Measurements from ENCODE around the gene C1orf116. TPM values are rescaled to one million over a fixed set of nuclear protein-coding genes. Genes with fewer than 3 reads are reported as not detected.

The C1orf116 gene
- total and polyA plus RNA-seq, 4 donors = 0.08 to 2.8 (median 0.24) TPM

GRCh38 chr1:207009945-207010344, 22.6 kb downstream of the C1orf116 start:
- ATAC-seq (ENCODE audit: low FRiP score) (no peak), DNase-seq (no peak)
- no peaks in the 10 kb centered on the region for H3K4me1 ChIP-seq (ENCODE audit: control insufficient read depth in 1 of 2, insufficient read depth in 2 of 2, low read length in 2 of 2)
- no peaks in the 10 kb centered on the region for H3K36me3 ChIP-seq (ENCODE audit: control insufficient read depth in 1 of 2, insufficient read depth in 2 of 2, low read length in 1 of 2)
- no peaks in the 10 kb centered on the region for H3K9me3 ChIP-seq (ENCODE audit: control insufficient read depth, low read length)
- intact Hi-C loops (cut with DNase I) = no loop called here
- H3K4me3 ChIP-seq (ENCODE audit: low read length in 2 of 2) = no peak overlapping the region
- no peaks in the 10 kb centered on the region for H3K27me3 ChIP-seq (ENCODE audit: control insufficient read depth in 1 of 2, insufficient read depth in 2 of 2, low read length in 1 of 2)
- H3K27ac ChIP-seq (ENCODE audit: low read depth in 1 of 2, low read length in 2 of 2) = no peak overlapping the region
- 85 to 88% methylated on average over 7 of the region's 7 CpGs for WGBS, 2 donors

DNA sequence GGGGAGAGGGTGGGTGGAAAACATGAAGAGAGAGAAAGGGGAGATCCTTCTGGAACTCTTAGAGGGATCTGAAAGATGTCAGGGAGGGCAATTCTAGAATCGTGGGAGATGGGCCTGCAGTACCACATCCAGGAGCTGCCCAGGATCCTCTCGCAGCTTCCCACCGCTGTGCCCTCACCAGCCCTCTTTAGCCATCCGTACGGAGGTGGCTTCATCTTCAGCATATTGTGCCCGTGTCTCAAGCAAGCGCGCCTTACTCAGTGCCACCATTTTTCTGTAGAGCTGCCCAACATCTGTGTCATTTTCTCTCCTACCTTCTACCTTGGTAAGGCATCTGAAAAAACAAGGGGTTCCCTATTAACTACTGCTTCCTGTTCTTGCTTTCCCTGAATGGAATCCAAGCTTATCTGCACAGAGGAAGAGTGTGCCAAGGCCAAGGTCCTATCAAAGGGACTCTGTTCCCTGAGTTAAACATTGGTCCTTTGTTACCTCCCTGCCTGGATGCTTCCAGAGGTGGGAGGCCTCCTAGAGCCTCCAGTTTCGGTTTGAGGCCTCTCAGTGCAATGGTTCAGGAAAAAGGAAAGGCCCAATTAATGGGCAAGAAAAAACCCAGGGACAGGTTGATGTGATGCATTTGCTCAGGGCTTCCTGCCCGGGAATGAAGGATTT, 23.2 kb downstream of the C1orf116 start:
- no peaks in the 10 kb centered on the region for H3K36me3 ChIP-seq (ENCODE audit: control insufficient read depth in 1 of 2, insufficient read depth in 2 of 2, low read length in 1 of 2)
- intact Hi-C loops (cut with DNase I) = no loop called here
- no peaks in the 10 kb centered on the region for H3K9me3 ChIP-seq (ENCODE audit: control insufficient read depth, low read length)
- no peaks in the 10 kb centered on the region for H3K27me3 ChIP-seq (ENCODE audit: control insufficient read depth in 1 of 2, insufficient read depth in 2 of 2, low read length in 1 of 2)
- H3K27ac ChIP-seq (ENCODE audit: low read depth in 1 of 2, low read length in 2 of 2) = no peak overlapping the region
- H3K4me1 ChIP-seq (ENCODE audit: control insufficient read depth in 1 of 2, insufficient read depth in 2 of 2, low read length in 2 of 2) = no peaks in the 10 kb centered on the region
- no peak for ATAC-seq (ENCODE audit: low FRiP score)
- 91 to 93% methylated on average over 10 of the region's 10 CpGs for WGBS, 2 donors
- no peak overlapping the region for H3K4me3 ChIP-seq (ENCODE audit: low read length in 2 of 2)
- no peak for DNase-seq

DNA sequence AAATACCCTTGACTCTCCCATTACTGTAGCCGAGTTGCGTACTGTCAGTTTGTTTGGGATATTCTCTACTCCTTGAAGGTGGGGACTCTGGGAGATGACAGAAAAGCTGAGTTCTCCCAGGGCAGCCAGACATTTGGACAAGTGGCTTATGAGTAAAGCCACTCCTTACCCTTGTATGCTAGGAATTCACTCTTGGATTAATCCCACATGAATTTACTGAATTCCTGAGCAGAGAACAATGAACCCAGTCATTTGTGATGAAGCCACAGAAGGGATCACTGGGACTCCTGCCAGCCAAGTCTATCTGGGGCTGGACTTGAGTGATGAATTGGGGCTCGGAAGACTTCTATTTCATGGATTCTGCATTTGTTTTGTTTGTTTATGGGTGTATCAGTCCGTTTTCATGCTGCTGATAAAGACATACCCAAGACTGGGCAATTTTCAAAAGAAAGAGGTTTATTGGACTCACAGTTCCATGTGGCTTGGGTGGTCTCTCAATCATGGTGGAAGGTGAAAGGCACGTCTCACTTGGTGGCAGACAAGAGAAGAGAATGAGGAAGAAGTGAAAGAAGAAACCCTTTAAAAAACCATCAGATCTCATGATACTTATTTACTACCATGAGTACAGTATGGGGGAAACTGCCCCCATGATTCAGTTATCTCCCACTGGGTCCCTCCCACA, 25.1 kb downstream of the C1orf116 start:
- WGBS, 2 donors = 63 to 64% methylated on average over 5 of the region's 5 CpGs
- DNase-seq (no peak), ATAC-seq (ENCODE audit: low FRiP score) (no peak)
- Histone ChIP-seq H3K36me3 (ENCODE audit: control insufficient read depth in 1 of 2, insufficient read depth in 2 of 2, low read length in 1 of 2) (no peaks in the 10 kb centered on the region), H3K9me3 (ENCODE audit: control insufficient read depth, low read length) (no peaks in the 10 kb centered on the region), H3K27me3 (ENCODE audit: control insufficient read depth in 1 of 2, insufficient read depth in 2 of 2, low read length in 1 of 2) (no peaks in the 10 kb centered on the region), H3K4me3 (ENCODE audit: low read length in 2 of 2) (no peak overlapping the region), H3K27ac (ENCODE audit: low read depth in 1 of 2, low read length in 2 of 2) (no peak overlapping the region), H3K4me1 (ENCODE audit: control insufficient read depth in 1 of 2, insufficient read depth in 2 of 2, low read length in 2 of 2) (no peaks in the 10 kb centered on the region)
- intact Hi-C loops (cut with DNase I) = no loop called here

DNA sequence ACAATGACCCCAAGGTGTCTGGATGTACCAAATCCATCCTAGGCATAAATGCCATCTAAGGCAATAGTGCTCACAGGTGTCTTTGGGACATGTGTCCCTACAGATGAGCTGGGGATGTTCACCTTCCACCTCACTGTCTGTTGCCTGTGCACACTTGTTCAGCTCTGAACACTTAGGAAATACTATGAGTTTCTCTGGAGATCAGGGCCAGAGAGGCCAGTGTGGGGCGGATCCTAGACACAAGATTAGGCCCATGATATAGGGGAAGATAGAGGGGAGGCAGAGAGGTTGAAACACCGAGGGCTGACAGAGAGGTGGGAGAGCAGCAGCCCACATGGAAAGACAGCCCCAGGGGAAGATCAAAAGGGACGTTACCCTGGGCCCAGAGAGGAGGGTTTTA, 25.6 kb downstream of the C1orf116 start:
- Histone ChIP-seq H3K36me3 (ENCODE audit: control insufficient read depth in 1 of 2, insufficient read depth in 2 of 2, low read length in 1 of 2) (no peaks in the 10 kb centered on the region), H3K27me3 (ENCODE audit: control insufficient read depth in 1 of 2, insufficient read depth in 2 of 2, low read length in 1 of 2) (no peaks in the 10 kb centered on the region), H3K4me3 (ENCODE audit: low read length in 2 of 2) (no peak overlapping the region), H3K27ac (ENCODE audit: low read depth in 1 of 2, low read length in 2 of 2) (no peak overlapping the region), H3K4me1 (ENCODE audit: control insufficient read depth in 1 of 2, insufficient read depth in 2 of 2, low read length in 2 of 2) (no peaks in the 10 kb centered on the region), H3K9me3 (ENCODE audit: control insufficient read depth, low read length) (no peaks in the 10 kb centered on the region)
- WGBS, 2 donors = 73 to 81% methylated on average over 3 of the region's 3 CpGs
- DNase-seq (no peak), ATAC-seq (ENCODE audit: low FRiP score) (no peak)
- intact Hi-C loops (cut with DNase I) = no loop called here

DNA sequence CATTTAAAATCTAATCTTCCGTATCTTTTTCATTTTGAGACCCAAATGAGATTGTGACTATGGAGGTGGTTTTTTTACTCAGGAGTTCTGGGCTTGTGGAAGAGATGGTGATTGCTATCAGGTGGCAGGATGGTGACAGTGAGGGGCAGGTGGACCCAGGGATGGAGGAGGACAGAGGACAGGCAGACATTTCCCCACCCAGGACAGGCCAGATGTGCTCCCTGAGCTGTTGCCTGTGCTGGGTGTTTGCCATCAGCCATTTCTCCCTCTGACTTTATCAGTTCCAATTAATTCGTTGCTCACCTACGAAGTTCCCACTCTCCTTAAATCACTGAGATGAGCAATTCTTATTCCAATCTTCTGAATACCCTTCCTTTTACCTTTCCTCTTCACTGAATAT, 26.5 kb downstream of the C1orf116 start:
- no peak overlapping the region for H3K27ac ChIP-seq (ENCODE audit: low read depth in 1 of 2, low read length in 2 of 2)
- no peaks in the 10 kb centered on the region for H3K27me3 ChIP-seq (ENCODE audit: control insufficient read depth in 1 of 2, insufficient read depth in 2 of 2, low read length in 1 of 2)
- H3K4me1 ChIP-seq (ENCODE audit: control insufficient read depth in 1 of 2, insufficient read depth in 2 of 2, low read length in 2 of 2) = no peaks in the 10 kb centered on the region
- H3K9me3 ChIP-seq (ENCODE audit: control insufficient read depth, low read length) = no peaks in the 10 kb centered on the region
- intact Hi-C loops (cut with DNase I) = no loop called here
- 90 to 91% methylated on average over 3 of the region's 3 CpGs for WGBS, 2 donors
- DNase-seq (no peak), ATAC-seq (ENCODE audit: low FRiP score) (no peak)
- no peak overlapping the region for H3K4me3 ChIP-seq (ENCODE audit: low read length in 2 of 2)
- no peaks in the 10 kb centered on the region for H3K36me3 ChIP-seq (ENCODE audit: control insufficient read depth in 1 of 2, insufficient read depth in 2 of 2, low read length in 1 of 2)

- no peak for DNase-seq
- H3K4me3 ChIP-seq (ENCODE audit: low read length in 2 of 2) = no peak overlapping the region
- no peaks in the 10 kb centered on the region for H3K27me3 ChIP-seq (ENCODE audit: control insufficient read depth in 1 of 2, insufficient read depth in 2 of 2, low read length in 1 of 2)
- no peaks in the 10 kb centered on the region for H3K9me3 ChIP-seq (ENCODE audit: control insufficient read depth, low read length)
- intact Hi-C loops (cut with DNase I) = no loop called here
- 37 to 38% methylated on average over 9 of the region's 9 CpGs for WGBS, 2 donors
- no peaks in the 10 kb centered on the region for H3K36me3 ChIP-seq (ENCODE audit: control insufficient read depth in 1 of 2, insufficient read depth in 2 of 2, low read length in 1 of 2)
- no peak for ATAC-seq (ENCODE audit: low FRiP score)
- H3K27ac ChIP-seq (ENCODE audit: low read depth in 1 of 2, low read length in 2 of 2) = no peak overlapping the region
- no peaks in the 10 kb centered on the region for H3K4me1 ChIP-seq (ENCODE audit: control insufficient read depth in 1 of 2, insufficient read depth in 2 of 2, low read length in 2 of 2)
Measured at GRCh38 chr1:207004931-207005830, 27.4 kb downstream of the C1orf116 start.

DNA sequence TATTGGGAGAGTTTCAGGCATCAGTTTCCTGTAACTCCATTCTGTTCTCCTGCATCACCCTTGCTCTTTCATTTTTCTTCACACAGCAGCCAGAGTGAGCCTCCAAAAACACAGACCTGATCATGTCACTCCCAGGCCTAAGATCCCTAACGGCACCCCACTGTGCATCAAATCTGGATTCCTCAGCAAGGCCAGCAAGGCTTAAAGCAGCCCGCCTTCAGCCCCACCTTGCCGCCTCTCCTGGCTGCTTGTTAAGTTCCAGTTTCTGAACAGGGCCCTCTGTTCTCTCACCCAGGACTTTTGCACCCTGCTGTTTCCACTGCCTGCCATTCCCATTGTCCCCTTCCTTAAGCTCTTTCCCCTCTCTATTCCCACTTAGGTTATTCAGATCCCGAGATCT, 29.3 kb downstream of the C1orf116 start:
- DNase-seq (no peak), ATAC-seq (ENCODE audit: low FRiP score) (no peak)
- intact Hi-C loops (cut with DNase I) = no loop called here
- no peak overlapping the region for H3K4me3 ChIP-seq (ENCODE audit: low read length in 2 of 2)
- H3K27ac ChIP-seq (ENCODE audit: low read depth in 1 of 2, low read length in 2 of 2) = no peak overlapping the region
- H3K27me3 ChIP-seq (ENCODE audit: control insufficient read depth in 1 of 2, insufficient read depth in 2 of 2, low read length in 1 of 2) = no peaks in the 10 kb centered on the region
- H3K4me1 ChIP-seq (ENCODE audit: control insufficient read depth in 1 of 2, insufficient read depth in 2 of 2, low read length in 2 of 2) = no peaks in the 10 kb centered on the region
- no peaks in the 10 kb centered on the region for H3K36me3 ChIP-seq (ENCODE audit: control insufficient read depth in 1 of 2, insufficient read depth in 2 of 2, low read length in 1 of 2)
- no peaks in the 10 kb centered on the region for H3K9me3 ChIP-seq (ENCODE audit: control insufficient read depth, low read length)
- 89 to 92% methylated on average over 4 of the region's 4 CpGs for WGBS, 2 donors

DNA sequence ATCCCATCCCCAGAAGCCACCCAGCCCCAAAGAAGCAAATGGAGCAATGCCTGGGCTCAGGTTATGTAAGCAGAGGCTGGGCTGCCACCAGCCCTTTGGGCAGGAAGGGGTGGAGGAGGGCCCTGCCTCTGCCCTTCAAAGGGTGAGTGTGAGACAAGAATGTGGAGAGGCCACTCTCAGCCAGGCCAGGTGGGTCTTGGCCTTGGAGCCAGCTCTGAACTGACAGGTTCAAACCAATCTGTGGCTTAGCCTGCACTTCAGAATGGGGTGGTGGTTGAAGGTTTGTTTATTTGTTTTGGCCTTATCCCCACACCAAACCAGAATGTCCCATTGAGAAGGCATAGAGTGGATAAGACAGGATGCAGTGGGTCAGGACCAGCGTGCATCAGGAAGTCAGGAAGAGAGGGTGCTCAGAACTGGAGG, 29.8 kb downstream of the C1orf116 start:
- Histone ChIP-seq H3K4me3 (ENCODE audit: low read length in 2 of 2) (no peak overlapping the region), H3K27me3 (ENCODE audit: control insufficient read depth in 1 of 2, insufficient read depth in 2 of 2, low read length in 1 of 2) (no peaks in the 10 kb centered on the region), H3K36me3 (ENCODE audit: control insufficient read depth in 1 of 2, insufficient read depth in 2 of 2, low read length in 1 of 2) (no peaks in the 10 kb centered on the region), H3K4me1 (ENCODE audit: control insufficient read depth in 1 of 2, insufficient read depth in 2 of 2, low read length in 2 of 2) (no peaks in the 10 kb centered on the region), H3K27ac (ENCODE audit: low read depth in 1 of 2, low read length in 2 of 2) (no peak overlapping the region), H3K9me3 (ENCODE audit: control insufficient read depth, low read length) (no peaks in the 10 kb centered on the region)
- WGBS, 2 donors = 77 to 84% methylated on average over 1 of the region's 1 CpG
- DNase-seq = no peak
- intact Hi-C loops (cut with DNase I) = no loop called here
- peak; percentile 29 for ATAC-seq (ENCODE audit: low FRiP score)
